Endothelial cell of umbilical vein (primary cell): ENCODE results near the gene CCDC34. TPM values are rescaled to one million over a fixed set of nuclear protein-coding genes. Genes with fewer than 3 reads are reported as not detected.

Experiments
- BruUV-seq: library from RNA; stranded (reverse); fragments of 400-500 nt; replicated peaks from 2 replicates; lab custom pipeline; 2021; lab: Mats Ljungman, UMichigan
- CTCF ChIA-PET: fragments of 300-600, 350-600 bp; sonication (Branson Sonifier 250); formaldehyde crosslinking; loops from one replicate; lab custom pipeline; 2021; ENCODE audit warnings: antibody characterized with exemption, inconsistent platforms; lab: Charles Lee
- POLR2A ChIA-PET: fragments of 300-600, 350-600 bp; sonication (Branson Sonifier 250); formaldehyde crosslinking; loops from one replicate; lab custom pipeline; 2021; ENCODE audit warnings: antibody characterized with exemption, inconsistent platforms; lab: Charles Lee
- DNase-seq: peaks from one replicate; pipeline ENCODE4 v3.0.0-alpha.2; 2011; ENCODE audit warnings: low read depth, low spot score
- FAIRE-seq: peaks from 2 replicates; lab custom pipeline; 2011; peaks lifted over from hg19 to GRCh38; lab: Jason Lieb, UNC
- H2AFZ ChIP-seq: 2 replicates; pipeline ENCODE4 v1.6.0; 2012; ENCODE audit warnings: low read depth, low read length, control low read depth, inconsistent platforms
- H3K27ac ChIP-seq: 2 replicates; pipeline ENCODE4 v1.5.1; 2011; ENCODE audit warnings: low read depth, mild to moderate bottlenecking, control low read depth, low read length, moderate library complexity; ENCODE audit not compliant: insufficient read depth
- H3K27me3 ChIP-seq, 2 experiments: 2 replicates each; pipeline versions ENCODE4 v1.6.0 to v1.6.1; 2011; ENCODE audit warnings: low read length in 2 of 2, mixed read lengths in 1 of 2; ENCODE audit not compliant: control insufficient read depth in 2 of 2, insufficient read depth in 2 of 2
- H3K36me3 ChIP-seq, 2 experiments: 2 replicates in 1 of 2; 3 replicates in 1 of 2; pipeline ENCODE4 v1.5.1; 2011; ENCODE audit warnings: low read length in 2 of 2, mild to moderate bottlenecking in 1 of 2, moderate library complexity in 1 of 2; ENCODE audit not compliant: control insufficient read depth in 2 of 2, insufficient read depth in 2 of 2; ENCODE audit errors: extremely low read depth in 1 of 2
- H3K4me1 ChIP-seq: 3 replicates; pipeline ENCODE4 v1.5.1; 2011; ENCODE audit warnings: mild to moderate bottlenecking, low read length; ENCODE audit not compliant: control insufficient read depth, insufficient read depth; ENCODE audit errors: extremely low read depth
- H3K4me2 ChIP-seq: 2 replicates; pipeline ENCODE4 v1.6.1; 2011; ENCODE audit warnings: low read length, control low read depth, mixed read lengths; ENCODE audit not compliant: insufficient read depth
- H3K4me3 ChIP-seq, 3 experiments: fragments of 200-600 bp in 1 of 3; sonication (generic), shearing (Covaris generic) in 1 of 3; replicated peaks in 1 of 3; 2 replicates each; pipeline ENCODE4 v1.5.1; 2011 to 2016; ENCODE audit warnings: control low read depth in 3 of 3, low read length in 3 of 3, mild to moderate bottlenecking in 2 of 3, inconsistent platforms in 1 of 3, low read depth in 1 of 3, moderate library complexity in 1 of 3; ENCODE audit not compliant: insufficient read depth in 1 of 3
- H3K79me2 ChIP-seq: 2 replicates; pipeline ENCODE4 v1.6.0; 2012; ENCODE audit warnings: low read length, inconsistent platforms; ENCODE audit not compliant: control insufficient read depth, insufficient read depth
- H3K9ac ChIP-seq: replicated peaks from 2 replicates; pipeline ENCODE3; 2011; ENCODE audit warnings: low read length, control low read depth; ENCODE audit not compliant: insufficient read depth; ENCODE audit errors: extremely low read depth
- H3K9me1 ChIP-seq: replicated peaks from 3 replicates; pipeline ENCODE4 v1.6.0; 2011; ENCODE audit warnings: mild to moderate bottlenecking, low read length; ENCODE audit not compliant: control insufficient read depth, insufficient read depth; ENCODE audit errors: extremely low read depth
- H3K9me3 ChIP-seq: replicated peaks from 2 replicates; pipeline ENCODE4 v1.5.1; 2012; ENCODE audit warnings: low read length, inconsistent platforms; ENCODE audit not compliant: control insufficient read depth, insufficient read depth
- H4K20me1 ChIP-seq: replicated peaks from 2 replicates; pipeline ENCODE3; 2011; ENCODE audit warnings: mild to moderate bottlenecking, low read length; ENCODE audit not compliant: control insufficient read depth, insufficient read depth; ENCODE audit errors: extremely low read depth
- EZH2 ChIP-seq: IDR thresholded peaks from 2 replicates; pipeline ENCODE4 v1.6.1; 2012; ENCODE audit warnings: borderline replicate concordance, low read depth, mild to moderate bottlenecking, moderate library complexity, low read length, inconsistent platforms; ENCODE audit not compliant: severe bottlenecking
- FOS ChIP-seq: IDR thresholded peaks from 2 replicates; pipeline ENCODE4 v1.6.1; 2011; ENCODE audit warnings: mild to moderate bottlenecking, low read length, moderate library complexity, borderline replicate concordance; ENCODE audit not compliant: insufficient read depth
- GATA2 ChIP-seq: IDR thresholded peaks from 2 replicates; pipeline ENCODE4 v1.7.0; 2011; ENCODE audit warnings: low read depth, mild to moderate bottlenecking, moderate library complexity, mixed read lengths, low read length; ENCODE audit not compliant: insufficient read length, insufficient read depth
- JUN ChIP-seq: IDR thresholded peaks from 2 replicates; pipeline ENCODE4 v1.6.1; 2011; ENCODE audit warnings: borderline replicate concordance, low read depth; ENCODE audit not compliant: insufficient read length, insufficient read depth
- MYC ChIP-seq: IDR thresholded peaks from one replicate; pipeline ENCODE4 v1.6.1; 2011; ENCODE audit warnings: mild to moderate bottlenecking, low read depth, low read length
- POLR2A ChIP-seq: IDR thresholded peaks from 2 replicates; pipeline ENCODE4 v1.6.1; 2012; ENCODE audit warnings: low read depth, mild to moderate bottlenecking, control low read depth, low read length
- POLR2AphosphoS5 ChIP-seq: IDR thresholded peaks from 2 replicates; pipeline ENCODE4 v1.6.1; 2012; ENCODE audit warnings: low read depth, mild to moderate bottlenecking, control low read depth, low read length, moderate library complexity; ENCODE audit not compliant: insufficient read depth
- dilution Hi-C: fragments of 300-500 bp; cut with MboI; formaldehyde crosslinking; loops from one replicate; pipeline ENCODE4 v1.15.0; 2019; ENCODE audit warnings: low sequenced_read_pairs; ENCODE audit not compliant: extremely low pct_ligation_motif_present
- intact Hi-C: fragments of 100-400 bp; cut with micrococcal nuclease; formaldehyde crosslinking; loops from one replicate; pipeline ENCODE4 v1.10.0; 2022
- polyA plus RNA-seq, 4 experiments: library from polyadenylated mRNA; depleted of rRNA in 3 of 4; stranded (reverse) in 3 of 4; unstranded in 1 of 4; fragments of >200 nt; gene quantifications; 2 replicates each; pipeline versions ENCODE4 v1.2.1 to v1.2.3, GENCODE V29; 2011 to 2012; ENCODE audit warnings: missing spikeins in 1 of 4
- total RNA-seq: library from RNA; stranded (reverse); gene quantifications from 2 replicates; pipeline ENCODE4 v1.2.3, GENCODE V29; 2021
- TF ChIP-seq, protein P1 (sequence below): IDR thresholded peaks from 2 replicates; pipeline ENCODE4 v1.6.1; 2011; ENCODE audit not compliant: insufficient read depth, insufficient read length
- TF ChIP-seq, protein P2 (sequence below), 2 donors: IDR thresholded peaks; 1 replicate in 1 of 2; 2 replicates in 1 of 2; pipeline ENCODE4 v1.5.1; 2011; ENCODE audit warnings: low read length in 2 of 2, mild to moderate bottlenecking in 2 of 2, moderate library complexity in 2 of 2, control low read depth in 1 of 2, inconsistent platforms in 1 of 2, low read depth in 1 of 2; ENCODE audit not compliant: insufficient read depth in 1 of 2; ENCODE audit errors: extremely low read depth in 1 of 2

CCDC34 gene
- total and polyA plus RNA-seq, 2 donors (not counting 3 experiments of a cell fraction or from before 2014, with no cell fraction given) = 2.3 to 11.4 TPM

DNA sequence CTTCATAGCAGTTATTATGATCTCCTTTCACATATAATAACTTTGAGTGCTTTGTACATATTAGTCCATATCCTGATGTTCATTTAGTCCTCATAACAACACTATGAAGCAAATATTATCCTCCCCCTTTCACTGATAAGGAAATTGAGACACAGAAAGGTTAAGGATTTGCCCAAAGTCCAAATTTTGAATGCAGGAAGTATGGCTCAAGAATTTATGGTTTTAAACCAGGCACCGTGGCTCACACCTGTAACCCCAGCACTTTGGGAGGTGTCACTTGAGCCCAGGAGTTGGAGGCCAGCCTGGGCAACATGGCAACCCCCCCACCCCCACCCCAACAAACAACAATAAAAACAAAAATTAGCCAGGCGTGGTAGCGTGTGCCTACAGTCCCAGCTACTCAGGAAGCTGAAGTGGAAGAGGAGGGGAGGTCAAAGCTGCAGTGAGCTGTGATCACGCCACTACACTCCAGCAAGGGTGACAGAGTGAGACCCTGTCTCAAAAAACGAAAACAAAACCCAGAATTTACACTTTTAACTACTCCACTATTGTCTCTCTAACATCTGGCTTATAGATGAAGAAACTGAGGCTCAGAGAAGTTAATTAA, 8.6 kb downstream of the CCDC34 start:
- FAIRE-seq (no peak), DNase-seq (no peak)
- POLR2A ChIA-PET = no interaction called here
- H3K9me1 ChIP-seq = no peaks in the 10 kb centered on the region
- no peaks in the 10 kb centered on the region for H3K27me3 ChIP-seq
- no peak overlapping the region for H3K4me3 ChIP-seq
- no peak overlapping the region for H3K9ac ChIP-seq
- H3K4me2 ChIP-seq = no peak overlapping the region
- dilution Hi-C loops = no loop called here
- no peaks in the 10 kb centered on the region for H3K36me3 ChIP-seq
- H3K27ac ChIP-seq = no peak overlapping the region
- no peak overlapping the region for H2AFZ ChIP-seq
- no peaks in the 10 kb centered on the region for H3K9me3 ChIP-seq
- H4K20me1 ChIP-seq = no peaks in the 10 kb centered on the region
- CTCF ChIA-PET = no interaction called here
- H3K4me1 ChIP-seq = no peaks in the 10 kb centered on the region
- no TSS peak for BruUV-seq
- no peak for TF ChIP-seq FOS
- no peak for TF ChIP-seq MYC
- no peak for TF ChIP-seq POLR2A
- TF ChIP-seq, protein P1, sequence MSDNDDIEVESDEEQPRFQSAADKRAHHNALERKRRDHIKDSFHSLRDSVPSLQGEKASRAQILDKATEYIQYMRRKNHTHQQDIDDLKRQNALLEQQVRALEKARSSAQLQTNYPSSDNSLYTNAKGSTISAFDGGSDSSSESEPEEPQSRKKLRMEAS = no peak
- no peak for TF ChIP-seq JUN
- TF ChIP-seq, protein P2, sequence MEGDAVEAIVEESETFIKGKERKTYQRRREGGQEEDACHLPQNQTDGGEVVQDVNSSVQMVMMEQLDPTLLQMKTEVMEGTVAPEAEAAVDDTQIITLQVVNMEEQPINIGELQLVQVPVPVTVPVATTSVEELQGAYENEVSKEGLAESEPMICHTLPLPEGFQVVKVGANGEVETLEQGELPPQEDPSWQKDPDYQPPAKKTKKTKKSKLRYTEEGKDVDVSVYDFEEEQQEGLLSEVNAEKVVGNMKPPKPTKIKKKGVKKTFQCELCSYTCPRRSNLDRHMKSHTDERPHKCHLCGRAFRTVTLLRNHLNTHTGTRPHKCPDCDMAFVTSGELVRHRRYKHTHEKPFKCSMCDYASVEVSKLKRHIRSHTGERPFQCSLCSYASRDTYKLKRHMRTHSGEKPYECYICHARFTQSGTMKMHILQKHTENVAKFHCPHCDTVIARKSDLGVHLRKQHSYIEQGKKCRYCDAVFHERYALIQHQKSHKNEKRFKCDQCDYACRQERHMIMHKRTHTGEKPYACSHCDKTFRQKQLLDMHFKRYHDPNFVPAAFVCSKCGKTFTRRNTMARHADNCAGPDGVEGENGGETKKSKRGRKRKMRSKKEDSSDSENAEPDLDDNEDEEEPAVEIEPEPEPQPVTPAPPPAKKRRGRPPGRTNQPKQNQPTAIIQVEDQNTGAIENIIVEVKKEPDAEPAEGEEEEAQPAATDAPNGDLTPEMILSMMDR (IDR thresholded peaks at IDR 0.05; ENCODE audit: extremely low read depth in 1 of 2, insufficient read depth in 1 of 2, low read depth in 1 of 2, low read length in 2 of 2) = no peak
- TF ChIP-seq GATA2 = no peak
- no peak for TF ChIP-seq EZH2
- TF ChIP-seq POLR2AphosphoS5 = no peak
- intact Hi-C loops = no loop called here
- H3K79me2 ChIP-seq = no peaks in the 10 kb centered on the region
